ENCODE measurements around the gene RAET1G.
"Not testable (repeated sequence)": the region's sequence is repeated elsewhere in the genome, so short reads cannot be mapped to it uniquely, and the experiment has no call there.

Gene RAET1G

DNA sequence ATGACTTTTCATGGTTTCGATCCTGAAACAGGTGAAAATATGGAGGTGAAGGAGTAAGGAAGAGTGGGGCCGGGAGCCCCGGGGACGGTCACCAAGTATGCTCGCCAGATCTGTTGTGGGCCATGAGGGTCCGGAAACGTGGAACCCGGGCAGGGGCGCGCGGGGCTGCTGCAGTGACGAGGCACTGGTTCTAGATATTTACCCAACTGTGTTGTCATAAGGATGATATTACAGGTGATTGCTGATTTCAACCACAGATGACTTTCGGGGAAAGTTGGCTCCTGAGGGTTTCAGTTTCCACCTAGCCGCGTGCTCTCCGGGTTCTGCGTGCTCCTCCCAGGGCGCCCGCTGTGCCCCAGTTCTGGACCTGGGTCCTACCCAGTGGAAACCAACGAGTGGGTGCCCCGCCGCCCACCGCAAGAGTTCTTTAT lies 12.2 kb downstream of the RAET1G start:
- no peak for DNase-seq

GRCh38 chr6:149909701-149910470 lies 13.0 kb downstream of the RAET1G start:
- DNase-seq = no peak

GRCh38 chr6:149908480-149908879 lies 14.4 kb downstream of the RAET1G start:
- DNase-seq = not testable (repeated sequence)

DNA sequence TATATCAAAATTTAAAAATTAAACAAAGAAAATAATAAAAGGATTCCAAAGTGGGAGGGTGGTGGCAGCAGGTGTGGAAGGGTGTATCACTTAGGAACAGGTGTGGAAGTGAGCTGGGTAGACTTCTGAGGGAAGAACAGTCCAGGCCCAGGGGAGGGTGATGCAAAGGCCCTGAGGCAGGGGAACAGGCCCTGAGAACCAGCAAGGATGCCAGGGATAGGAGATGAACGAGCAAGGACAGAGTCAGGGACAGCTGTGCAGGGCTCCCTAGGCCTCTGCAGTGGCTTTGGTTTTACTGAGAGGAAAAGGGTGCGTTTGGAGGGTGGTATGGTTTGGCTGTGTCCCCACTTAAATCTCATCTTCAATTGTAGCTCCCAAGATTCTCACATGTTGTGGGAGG lies 15.6 kb downstream of the RAET1G start:
- DNase-seq = no peak

DNA sequence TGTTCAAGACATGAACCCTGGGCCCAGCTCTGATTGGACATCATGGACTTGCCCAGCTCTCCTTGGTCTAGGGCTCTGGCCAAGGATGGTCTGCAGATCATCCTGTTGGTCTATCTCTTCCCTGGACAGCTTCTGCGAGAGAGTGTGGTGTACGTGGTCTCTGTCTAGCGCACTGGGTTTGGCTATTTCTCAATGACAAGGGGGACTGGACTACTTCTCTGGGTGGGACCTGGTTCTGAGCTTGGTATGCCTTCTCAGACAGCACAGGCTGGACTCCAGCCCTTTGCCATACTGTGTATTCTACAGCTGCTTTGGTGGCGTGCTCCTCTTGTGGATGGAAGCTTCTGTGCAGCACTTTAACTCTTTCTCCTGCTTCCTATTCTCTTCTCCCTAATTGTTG lies 16.5 kb downstream of the RAET1G start:
- DNase-seq = no peak

- DNase-seq = no peak
Measured at GRCh38 chr6:149905911-149906371, 17.0 kb downstream of the RAET1G start.

DNA sequence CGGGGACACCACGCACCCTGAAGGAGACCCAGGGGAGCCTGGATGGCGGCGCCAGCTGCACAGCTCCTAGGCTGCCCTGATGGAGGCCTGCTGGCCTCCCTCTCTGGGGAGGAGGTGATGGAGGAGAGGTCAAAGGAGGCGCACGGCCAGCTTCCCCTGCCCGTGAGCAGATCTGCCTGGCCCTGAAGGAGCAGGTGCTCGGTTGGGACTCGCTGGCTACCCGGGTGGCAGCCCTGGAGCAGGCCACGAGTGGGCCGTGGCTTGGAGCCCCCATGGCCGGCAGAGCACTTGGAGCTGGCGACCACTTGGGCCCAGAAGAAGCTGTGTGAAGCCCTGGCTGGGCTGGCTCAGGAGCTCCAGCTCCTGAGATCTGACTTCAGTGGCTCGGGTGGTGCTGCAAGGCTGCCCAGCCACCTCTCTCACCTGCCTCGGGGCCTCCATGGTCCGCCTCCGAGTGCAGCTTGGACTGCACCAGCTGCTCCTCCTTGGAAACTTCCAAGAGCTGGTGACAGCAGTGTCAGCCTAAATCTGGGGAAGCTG lies 17.5 kb downstream of the RAET1G start:
- DNase-seq = no peak

GRCh38 chr6:149904661-149905370 lies 18.1 kb downstream of the RAET1G start:
- no peak for DNase-seq

- DNase-seq = no peak
Measured at GRCh38 chr6:149903938-149904611, 18.8 kb downstream of the RAET1G start.

GRCh38 chr6:149901444-149902140 lies 21.3 kb downstream of the RAET1G start:
- DNase-seq = no peak

DNA sequence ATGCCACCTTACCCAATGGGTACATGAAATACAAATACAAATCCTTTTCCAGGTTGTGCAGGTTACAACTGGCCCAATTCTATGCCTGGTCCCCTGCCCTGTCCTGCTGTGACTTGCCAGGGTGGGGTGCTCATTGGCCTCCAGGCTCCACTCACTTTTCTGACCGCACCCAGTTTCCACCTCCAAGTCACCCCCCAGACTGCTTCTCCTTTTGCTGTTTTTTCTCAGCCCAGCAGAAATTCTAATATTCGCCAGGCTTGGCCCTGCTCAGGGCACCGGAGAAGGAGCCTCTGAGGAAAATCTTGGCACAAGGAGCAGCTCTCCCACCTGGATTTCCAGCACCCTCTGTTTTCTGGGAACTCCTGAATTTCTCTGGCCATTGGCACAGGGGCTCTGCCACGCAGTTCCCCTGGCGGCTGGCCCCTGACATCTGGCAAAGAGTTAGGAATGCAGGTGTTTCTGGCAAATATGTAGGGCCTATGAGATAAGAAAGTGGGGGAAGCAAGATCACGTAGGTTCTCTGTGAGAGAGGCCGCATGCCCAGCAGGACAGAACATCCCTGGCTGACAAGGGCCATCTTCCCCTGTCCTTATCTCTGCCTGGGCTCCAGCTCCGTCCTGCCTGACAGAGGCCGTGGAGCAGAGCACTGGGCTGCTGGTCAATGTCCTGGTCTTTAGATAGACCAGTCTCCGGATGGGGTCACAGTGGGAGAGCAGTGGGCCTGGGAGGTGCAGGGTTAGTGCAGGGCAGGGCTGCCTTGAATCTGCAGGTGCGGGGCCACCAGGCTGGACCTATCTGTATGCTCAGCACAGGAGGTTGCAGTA lies 22.1 kb downstream of the RAET1G start:
- no peak for DNase-seq

DNA sequence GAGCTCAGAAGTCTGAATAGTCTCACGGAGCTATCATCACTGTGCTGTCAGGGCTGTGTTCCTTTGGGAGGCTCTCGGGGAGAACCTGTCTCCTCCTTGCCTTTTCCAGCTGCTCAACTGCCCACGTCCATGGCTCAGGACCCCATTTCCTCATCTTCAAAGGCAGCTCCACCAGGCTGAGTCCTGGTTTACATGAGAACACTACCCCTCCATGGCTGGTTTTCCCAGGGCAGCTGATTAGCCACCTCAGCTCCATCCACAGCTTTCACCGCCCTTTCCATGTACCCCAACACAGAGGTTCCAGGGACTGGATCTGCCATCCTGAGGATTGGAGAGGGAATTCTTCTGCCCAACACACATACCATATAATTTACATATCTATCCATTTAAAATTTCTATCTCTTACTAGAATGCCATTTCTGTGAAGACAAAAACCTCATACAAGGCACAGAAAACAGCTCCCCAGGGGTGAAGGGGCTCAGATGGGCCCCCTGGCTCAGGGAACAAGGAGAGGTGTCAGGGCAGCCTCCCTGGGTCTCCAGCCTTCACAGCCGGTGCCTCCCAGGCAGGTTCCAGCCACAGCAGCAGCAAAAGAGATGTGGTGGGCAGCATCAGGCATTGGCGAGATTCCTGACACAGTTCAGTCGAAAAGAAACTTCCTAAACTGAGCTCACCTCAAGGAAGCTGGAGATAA lies 22.8 kb downstream of the RAET1G start:
- no peak for DNase-seq

DNA sequence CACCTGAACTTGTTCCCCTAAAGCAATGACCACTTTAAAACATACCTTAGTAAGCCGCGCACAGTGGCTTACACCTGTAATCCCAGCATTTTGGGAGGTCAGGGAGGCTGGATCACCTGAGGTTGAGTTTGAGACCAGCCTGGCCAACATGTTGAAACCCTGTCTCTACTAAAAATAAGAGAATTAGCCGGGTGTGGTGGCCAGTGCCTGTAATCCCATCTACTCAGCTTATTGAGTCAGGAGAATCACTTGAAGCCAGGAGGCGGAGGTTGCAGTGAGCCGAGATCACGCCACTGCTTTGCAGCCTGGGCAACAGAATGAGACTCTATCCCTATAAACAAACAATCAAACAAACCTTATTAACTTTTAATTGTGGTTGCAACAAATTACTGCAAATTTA lies 23.4 kb downstream of the RAET1G start:
- no peak for DNase-seq

GRCh38 chr6:149898966-149899365 lies 24.0 kb downstream of the RAET1G start:
- DNase-seq = no peak

GRCh38 chr6:149897855-149898744 lies 24.8 kb downstream of the RAET1G start, which contains the start of gene RAET1E:
Gene RAET1E, minus strand, starts transcription at chr6:149898113. Its CDS starts 7,212 bp downstream, at chr6:149890901.
- DNase-seq = no peak

- DNase-seq = no peak
Measured at GRCh38 chr6:149897015-149897697, 25.8 kb downstream of the RAET1G start.

DNA sequence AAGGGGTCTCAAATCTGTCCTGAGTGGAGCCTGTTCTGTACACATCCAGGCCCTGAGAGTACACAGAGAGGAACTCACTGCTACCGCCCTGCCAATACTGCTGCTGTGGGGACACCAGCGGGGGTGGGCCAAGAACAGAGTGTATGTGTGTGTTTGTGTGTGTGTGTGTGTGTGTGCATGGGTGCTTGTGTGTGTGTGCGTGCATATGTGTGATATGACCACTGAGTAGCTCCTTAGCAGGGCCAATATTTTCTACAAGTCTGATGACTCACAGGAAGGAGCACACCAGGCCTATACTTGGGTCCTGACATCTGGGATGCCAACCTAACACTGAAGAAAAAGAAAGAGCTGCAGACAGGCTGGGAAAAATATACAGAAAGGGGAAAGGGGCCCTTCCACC lies 26.4 kb downstream of the RAET1G start:
- DNase-seq = no peak

DNA sequence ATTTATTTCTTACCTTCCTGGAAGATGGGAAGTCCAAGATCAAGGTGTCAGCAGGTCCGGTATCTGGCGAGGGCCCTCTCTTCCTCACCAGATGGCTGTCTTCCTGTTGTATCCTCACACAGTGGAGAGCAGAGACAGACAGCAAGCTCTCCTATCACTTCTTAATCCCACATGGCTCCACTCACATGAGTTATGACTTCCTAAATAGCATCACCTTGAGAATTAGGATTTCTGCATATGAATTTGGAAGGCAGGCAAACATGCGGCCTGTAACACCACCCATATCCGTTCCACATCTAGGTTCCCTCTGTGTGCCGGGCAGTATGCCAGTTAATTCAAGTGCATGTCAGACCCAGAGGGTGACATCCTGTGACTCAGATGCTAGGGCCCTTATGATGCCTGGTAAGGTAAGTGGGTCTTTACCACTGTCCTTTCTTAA lies 27.1 kb downstream of the RAET1G start:
- peak; percentile 52 for DNase-seq

DNA sequence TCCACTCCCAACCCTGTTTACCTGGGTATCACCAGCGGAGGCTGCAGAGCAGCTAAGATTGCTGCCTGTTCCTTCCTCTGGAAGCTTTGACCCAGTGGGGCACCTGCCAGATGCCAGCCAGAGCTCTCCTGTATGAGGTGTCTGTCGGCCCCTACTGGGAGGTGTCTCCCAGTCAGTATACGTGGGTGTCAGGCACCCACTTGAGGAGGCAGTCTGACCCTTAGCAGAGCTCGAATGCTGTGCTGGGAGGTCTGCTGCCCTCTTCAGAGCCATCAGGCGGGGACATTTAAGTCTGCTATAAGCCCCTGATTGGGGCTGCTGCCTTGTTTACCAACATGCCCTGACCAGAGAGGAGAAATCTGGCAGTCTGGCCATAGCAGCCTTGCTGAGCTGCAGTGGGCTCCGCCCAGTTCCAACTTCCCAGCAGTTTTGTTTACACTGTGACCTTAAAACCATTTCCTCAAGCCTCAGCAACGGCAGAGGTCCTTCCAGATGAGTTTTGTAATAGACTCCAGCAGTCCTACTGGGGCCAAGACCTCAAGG lies 27.8 kb downstream of the RAET1G start:
- no peak for DNase-seq
